Measurements from ENCODE around the gene B3GALT5. TPM values are rescaled to one million over a fixed set of nuclear protein-coding genes. Genes with fewer than 3 reads are reported as not detected.

The B3GALT5 gene
- total RNA-seq, 1 donor from 2014 or later = 2.5 TPM

DNA sequence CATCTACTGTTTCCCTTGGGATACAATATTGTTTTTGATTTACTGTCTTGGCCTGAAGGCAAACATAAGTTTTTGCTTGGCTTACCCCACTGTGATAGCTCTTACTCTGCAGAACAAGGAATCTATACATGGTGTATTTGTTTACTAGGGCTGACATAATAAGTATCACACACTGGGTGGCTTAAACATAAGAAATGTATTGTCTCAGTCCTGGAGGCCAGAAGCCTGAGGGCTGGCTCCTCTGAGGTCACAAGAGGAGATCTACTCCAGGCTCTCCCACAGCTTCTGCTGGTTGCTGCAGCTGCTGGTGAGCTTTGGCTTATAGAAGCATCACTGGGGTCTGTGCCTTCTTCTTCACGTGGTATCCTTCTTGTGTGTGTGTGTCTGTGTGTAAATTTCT is 101.6 kb downstream of the B3GALT5 start:
- no peak overlapping the region for H3K4me3 ChIP-seq (ENCODE audit: insufficient read depth, low read depth, low read length)
- DNase-seq (ENCODE audit: low read depth) (no peak), FAIRE-seq (no peak)
- H3K79me2 ChIP-seq (ENCODE audit: insufficient read depth, low read length) = no peaks in the 10 kb centered on the region
- H3K4me1 ChIP-seq (ENCODE audit: insufficient read depth, low read length) = no peaks in the 10 kb centered on the region
- peaks cover 10% of the 10 kb centered on the region for H3K27me3 Mint-ChIP-seq (ENCODE audit: low read depth, unreplicated experiment)
- peaks cover 1% of the 10 kb centered on the region for H3K9me3 Mint-ChIP-seq (ENCODE audit: unreplicated experiment)
- H3K4me3 Mint-ChIP-seq (ENCODE audit: unreplicated experiment) = no peak overlapping the region
- H4K20me1 ChIP-seq (ENCODE audit: insufficient read depth, low read length) = no peaks in the 10 kb centered on the region
- H3K27ac ChIP-seq (ENCODE audit: low read depth, low read length) = no peak overlapping the region
- H3K36me3 ChIP-seq (ENCODE audit: insufficient read depth, low read length) = no peaks in the 10 kb centered on the region
- no peak overlapping the region for H3K4me2 ChIP-seq (ENCODE audit: low read length)
- H2AFZ ChIP-seq (ENCODE audit: low read depth, low read length) = no peak overlapping the region
- no peaks in the 10 kb centered on the region for H3K27me3 ChIP-seq (ENCODE audit: insufficient read depth, low read length)
- no peak overlapping the region for H3K27ac Mint-ChIP-seq (ENCODE audit: unreplicated experiment)
- TF ChIP-seq, protein P1, sequence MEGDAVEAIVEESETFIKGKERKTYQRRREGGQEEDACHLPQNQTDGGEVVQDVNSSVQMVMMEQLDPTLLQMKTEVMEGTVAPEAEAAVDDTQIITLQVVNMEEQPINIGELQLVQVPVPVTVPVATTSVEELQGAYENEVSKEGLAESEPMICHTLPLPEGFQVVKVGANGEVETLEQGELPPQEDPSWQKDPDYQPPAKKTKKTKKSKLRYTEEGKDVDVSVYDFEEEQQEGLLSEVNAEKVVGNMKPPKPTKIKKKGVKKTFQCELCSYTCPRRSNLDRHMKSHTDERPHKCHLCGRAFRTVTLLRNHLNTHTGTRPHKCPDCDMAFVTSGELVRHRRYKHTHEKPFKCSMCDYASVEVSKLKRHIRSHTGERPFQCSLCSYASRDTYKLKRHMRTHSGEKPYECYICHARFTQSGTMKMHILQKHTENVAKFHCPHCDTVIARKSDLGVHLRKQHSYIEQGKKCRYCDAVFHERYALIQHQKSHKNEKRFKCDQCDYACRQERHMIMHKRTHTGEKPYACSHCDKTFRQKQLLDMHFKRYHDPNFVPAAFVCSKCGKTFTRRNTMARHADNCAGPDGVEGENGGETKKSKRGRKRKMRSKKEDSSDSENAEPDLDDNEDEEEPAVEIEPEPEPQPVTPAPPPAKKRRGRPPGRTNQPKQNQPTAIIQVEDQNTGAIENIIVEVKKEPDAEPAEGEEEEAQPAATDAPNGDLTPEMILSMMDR (IDR thresholded peaks at IDR 0.05; ENCODE audit: insufficient read depth, low read depth, low read length) = no peak
- no peak for TF ChIP-seq EZH2 (IDR thresholded peaks at IDR 0.05; ENCODE audit: insufficient read depth, low read length)
- H3K36me3 Mint-ChIP-seq (ENCODE audit: low read depth, unreplicated experiment) = no peaks in the 10 kb centered on the region
- H3K9ac ChIP-seq (ENCODE audit: low read length) = no peak overlapping the region
- H3K4me1 Mint-ChIP-seq (ENCODE audit: low read depth, unreplicated experiment) = peaks cover 4% of the 10 kb centered on the region
- no peaks in the 10 kb centered on the region for H3K9me3 ChIP-seq (ENCODE audit: insufficient read depth, low read depth, low read length)

DNA sequence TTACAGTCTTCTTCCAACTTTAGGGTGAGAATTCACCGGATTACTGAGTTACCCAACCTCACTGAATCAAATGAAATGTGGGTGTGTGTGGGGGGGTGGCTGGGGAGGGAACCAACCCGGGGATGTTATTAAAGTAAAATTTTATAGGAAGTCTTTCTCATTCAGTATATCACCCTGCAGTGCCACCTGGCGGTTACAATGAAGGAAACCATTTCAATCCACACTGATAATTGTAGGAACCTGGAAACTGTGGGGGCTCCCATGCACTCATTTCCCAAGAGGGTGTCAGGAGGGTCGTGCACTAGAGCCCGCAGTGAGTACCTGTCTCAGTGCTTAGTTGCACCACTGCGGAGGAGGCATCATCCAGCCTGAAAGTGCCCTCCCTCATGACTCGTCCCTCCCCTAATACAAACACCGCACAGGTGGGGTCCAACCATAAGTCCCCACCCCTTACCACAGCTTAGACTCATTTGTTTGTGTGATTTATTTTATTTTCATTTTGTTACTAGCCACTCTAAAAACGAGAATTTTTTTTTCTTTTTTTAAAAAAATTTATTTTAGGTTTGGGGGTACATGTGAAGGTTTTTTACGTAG is 103.2 kb downstream of the B3GALT5 start:
- no peak for DNase-seq (ENCODE audit: low read depth)
- Histone ChIP-seq H3K4me3 (ENCODE audit: insufficient read depth, low read depth, low read length) (no peak overlapping the region), H3K79me2 (ENCODE audit: insufficient read depth, low read length) (no peaks in the 10 kb centered on the region), H4K20me1 (ENCODE audit: insufficient read depth, low read length) (no peaks in the 10 kb centered on the region), H3K4me1 (ENCODE audit: insufficient read depth, low read length) (no peaks in the 10 kb centered on the region), H3K9ac (ENCODE audit: low read length) (no peak overlapping the region), H3K9me3 (ENCODE audit: insufficient read depth, low read depth, low read length) (no peaks in the 10 kb centered on the region), H3K36me3 (ENCODE audit: insufficient read depth, low read length) (no peaks in the 10 kb centered on the region), H3K27me3 (ENCODE audit: insufficient read depth, low read length) (no peaks in the 10 kb centered on the region), H2AFZ (ENCODE audit: low read depth, low read length) (no peak overlapping the region), H3K4me2 (ENCODE audit: low read length) (no peak overlapping the region), H3K27ac (ENCODE audit: low read depth, low read length) (no peak overlapping the region)
- peaks cover 10% of the 10 kb centered on the region for H3K27me3 Mint-ChIP-seq (ENCODE audit: low read depth, unreplicated experiment)
- no peak overlapping the region for H3K4me3 Mint-ChIP-seq (ENCODE audit: unreplicated experiment)
- H3K4me1 Mint-ChIP-seq (ENCODE audit: low read depth, unreplicated experiment) = peaks cover 4% of the 10 kb centered on the region
- TF ChIP-seq EZH2 (IDR thresholded peaks at IDR 0.05; ENCODE audit: insufficient read depth, low read length) = no peak
- TF ChIP-seq, protein P1 (IDR thresholded peaks at IDR 0.05; ENCODE audit: insufficient read depth, low read depth, low read length) = peak; percentile 45
- peaks cover 1% of the 10 kb centered on the region for H3K9me3 Mint-ChIP-seq (ENCODE audit: unreplicated experiment)
- H3K36me3 Mint-ChIP-seq (ENCODE audit: low read depth, unreplicated experiment) = no peaks in the 10 kb centered on the region
- no peak overlapping the region for H3K27ac Mint-ChIP-seq (ENCODE audit: unreplicated experiment)
- no peak for FAIRE-seq

DNA sequence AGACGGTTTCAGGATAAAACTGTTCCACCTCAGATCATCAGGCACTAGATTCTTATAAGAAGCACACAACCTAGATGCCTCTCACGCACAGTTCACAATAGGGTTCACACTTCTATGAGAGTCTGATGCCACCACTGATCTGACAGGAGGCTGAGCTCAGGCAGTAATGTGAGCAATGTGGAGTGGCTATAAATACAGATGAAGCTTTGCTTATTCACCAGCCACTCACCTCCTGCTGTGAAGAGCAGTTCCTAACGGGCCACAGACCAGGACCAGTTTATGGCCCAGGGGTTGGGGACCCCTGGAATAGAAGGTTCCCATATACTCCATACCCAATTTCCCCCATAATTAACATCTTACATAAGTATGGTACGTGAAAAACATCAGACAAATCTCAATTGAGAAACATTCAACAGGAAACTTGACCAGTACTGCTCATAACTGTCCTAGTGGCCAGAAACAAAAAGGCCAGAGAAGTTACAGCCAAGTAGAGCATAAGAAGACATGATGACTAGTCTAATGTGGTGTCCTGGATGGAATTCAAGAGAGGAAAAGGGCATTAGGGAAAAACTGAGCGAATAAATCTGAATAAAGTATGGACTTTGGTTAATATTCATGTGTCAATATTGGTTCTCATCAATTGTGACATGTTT is 107.5 kb downstream of the B3GALT5 start:
- H3K79me2 ChIP-seq (ENCODE audit: insufficient read depth, low read length) = no peaks in the 10 kb centered on the region
- H3K4me3 ChIP-seq (ENCODE audit: insufficient read depth, low read depth, low read length) = no peak overlapping the region
- no peak overlapping the region for H3K27ac Mint-ChIP-seq (ENCODE audit: unreplicated experiment)
- FAIRE-seq = no peak
- no peak for TF ChIP-seq EZH2 (IDR thresholded peaks at IDR 0.05; ENCODE audit: insufficient read depth, low read length)
- TF ChIP-seq, protein P1 (IDR thresholded peaks at IDR 0.05; ENCODE audit: insufficient read depth, low read depth, low read length) = peak; percentile 27
- H3K4me1 Mint-ChIP-seq (ENCODE audit: low read depth, unreplicated experiment) = no peaks in the 10 kb centered on the region
- H3K4me1 ChIP-seq (ENCODE audit: insufficient read depth, low read length) = no peaks in the 10 kb centered on the region
- no peak for DNase-seq (ENCODE audit: low read depth)
- no peaks in the 10 kb centered on the region for H4K20me1 ChIP-seq (ENCODE audit: insufficient read depth, low read length)
- H3K9me3 Mint-ChIP-seq (ENCODE audit: unreplicated experiment) = peaks cover 4% of the 10 kb centered on the region
- no peaks in the 10 kb centered on the region for H3K27me3 ChIP-seq (ENCODE audit: insufficient read depth, low read length)
- no peak overlapping the region for H3K4me3 Mint-ChIP-seq (ENCODE audit: unreplicated experiment)
- H2AFZ ChIP-seq (ENCODE audit: low read depth, low read length) = no peak overlapping the region
- no peak overlapping the region for H3K4me2 ChIP-seq (ENCODE audit: low read length)
- peaks cover 2% of the 10 kb centered on the region for H3K27me3 Mint-ChIP-seq (ENCODE audit: low read depth, unreplicated experiment)
- H3K36me3 Mint-ChIP-seq (ENCODE audit: low read depth, unreplicated experiment) = no peaks in the 10 kb centered on the region
- no peaks in the 10 kb centered on the region for H3K9me3 ChIP-seq (ENCODE audit: insufficient read depth, low read depth, low read length)
- no peaks in the 10 kb centered on the region for H3K36me3 ChIP-seq (ENCODE audit: insufficient read depth, low read length)
- H3K9ac ChIP-seq (ENCODE audit: low read length) = no peak overlapping the region
- H3K27ac ChIP-seq (ENCODE audit: low read depth, low read length) = no peak overlapping the region
